GM12878 (cell line): ENCODE data around the gene CHN1. TPM values are rescaled to one million over a fixed set of nuclear protein-coding genes. Genes with fewer than 3 reads are reported as not detected.

Experiments
- ATAC-seq: fragments of 200-7000 bp; cut with Tn5 transposase; 3 replicates; pipeline ENCODE4 v1.9.1; 2020; ENCODE audit warnings: mild to moderate bottlenecking, moderate library complexity
- BruUV-seq: library from RNA; stranded (reverse); fragments of 400-500 nt; replicated peaks from 2 replicates; lab custom pipeline; 2021; lab: Mats Ljungman, UMichigan
- CTCF ChIA-PET: fragments of 300-600 bp; sonication (Branson Sonifier 250); formaldehyde crosslinking; extraction: SDS; loops from one replicate; lab custom pipeline; 2021; ENCODE audit warnings: inconsistent platforms; lab: Yijun Ruan, JAX
- POLR2A ChIA-PET: fragments of 350-600 bp; formaldehyde crosslinking; extraction: SDS; loops from one replicate; lab custom pipeline; 2021; ENCODE audit warnings: inconsistent platforms; lab: Charles Lee
- RAD21 ChIA-PET: fragments of 300-600 bp; sonication (Branson Sonifier 250); formaldehyde crosslinking; loops from one replicate; lab custom pipeline; 2023; ENCODE audit warnings: antibody characterized with exemption; ENCODE audit not compliant: unreplicated experiment; lab: Charles Lee
- SMC1A ChIA-PET: fragments of 300-600 bp; sonication (Branson Sonifier 250); formaldehyde crosslinking; loops from one replicate; lab custom pipeline; 2023; ENCODE audit not compliant: unreplicated experiment, uncharacterized antibody; lab: Charles Lee
- DNase-seq: peaks from one replicate; pipeline ENCODE4 v3.0.0-alpha.2; 2011; ENCODE audit warnings: low read depth, low spot score
- FAIRE-seq: peaks from 3 replicates; lab custom pipeline; 2011; peaks lifted over from hg19 to GRCh38; lab: Jason Lieb, UNC
- H2AFZ ChIP-seq: 2 replicates; pipeline ENCODE4 v1.6.0; 2011; ENCODE audit warnings: low read depth, low read length, control low read depth; ENCODE audit not compliant: control insufficient read depth
- H3K27ac ChIP-seq: 2 replicates; pipeline ENCODE4 v1.5.1; 2011; ENCODE audit warnings: control low read depth; ENCODE audit not compliant: control insufficient read depth, insufficient read depth
- H3K27me3 ChIP-seq, 2 experiments: replicated peaks in 1 of 2; 2 replicates each; pipeline versions ENCODE4 v1.6.0 to v1.6.1; 2011; ENCODE audit warnings: low read length in 1 of 2; ENCODE audit not compliant: control insufficient read depth in 2 of 2, insufficient read depth in 2 of 2
- H3K36me3 ChIP-seq, 2 experiments: 2 replicates each; pipeline ENCODE4 v1.5.1; 2011; ENCODE audit warnings: low read length in 1 of 2; ENCODE audit not compliant: control insufficient read depth in 2 of 2, insufficient read depth in 2 of 2
- H3K4me1 ChIP-seq: 2 replicates; pipeline ENCODE4 v1.6.1; 2011; ENCODE audit warnings: mild to moderate bottlenecking, low read length, moderate library complexity, mixed read lengths; ENCODE audit not compliant: control insufficient read depth, insufficient read depth
- H3K4me2 ChIP-seq: 2 replicates; pipeline ENCODE4 v1.6.0; 2011; ENCODE audit warnings: control low read depth; ENCODE audit not compliant: control insufficient read depth, insufficient read depth
- H3K4me3 ChIP-seq: fragments of 200-600 bp; sonication (generic); 2 replicates; pipeline ENCODE4 v1.5.1; 2016
- H3K79me2 ChIP-seq: 2 replicates; pipeline ENCODE4 v1.6.0; 2011; ENCODE audit warnings: low read length; ENCODE audit not compliant: control insufficient read depth, insufficient read depth
- H3K9ac ChIP-seq: 2 replicates; pipeline ENCODE4 v1.8.0; 2011; ENCODE audit warnings: low read length, control low read depth, mixed read lengths; ENCODE audit not compliant: control insufficient read depth, insufficient read depth
- H3K9me3 ChIP-seq: replicated peaks from 3 replicates; pipeline ENCODE4 v1.5.1; 2011; ENCODE audit warnings: mild to moderate bottlenecking, low read length; ENCODE audit not compliant: control insufficient read depth, insufficient read depth
- H4K20me1 ChIP-seq: 2 replicates; pipeline ENCODE4 v1.6.0; 2011; ENCODE audit not compliant: control insufficient read depth, insufficient read depth
- CEBPB ChIP-seq, 2 experiments: fragments of 150-350 bp in 1 of 2; IDR thresholded peaks; 2 replicates each; pipeline ENCODE4 v1.6.1; 2012 to 2014; ENCODE audit warnings: low read depth in 2 of 2, low read length in 2 of 2, borderline replicate concordance in 1 of 2, inconsistent platforms in 1 of 2
- GATAD2B ChIP-seq: fragments of 450-650 bp; conservative IDR thresholded peaks from 2 replicates; pipeline ENCODE4 v1.6.1; 2017; ENCODE audit warnings: low read depth, mild to moderate bottlenecking, moderate library complexity
- IRF4 ChIP-seq: IDR thresholded peaks from 2 replicates; pipeline ENCODE4 v1.6.1; 2011; ENCODE audit warnings: low read depth, low read length
- JUND ChIP-seq: IDR thresholded peaks from 2 replicates; pipeline ENCODE4 v1.6.1; 2012; ENCODE audit warnings: low read depth, mild to moderate bottlenecking, low read length, improper control_type of control experiment, moderate library complexity
- NFYB ChIP-seq: IDR thresholded peaks from 2 replicates; pipeline ENCODE4 v1.6.1; 2011; ENCODE audit warnings: low read depth, mild to moderate bottlenecking, low read length, improper control_type of control experiment, moderate library complexity; ENCODE audit not compliant: insufficient read depth
- NR2C1 ChIP-seq: fragments of 450-650 bp; IDR thresholded peaks from 2 replicates; pipeline ENCODE4 v1.6.1; 2017; ENCODE audit warnings: antibody characterized with exemption, mild to moderate bottlenecking, moderate library complexity
- POLR2AphosphoS2 ChIP-seq: IDR thresholded peaks from 2 replicates; pipeline ENCODE4 v1.6.1; 2011; ENCODE audit warnings: low read depth, mild to moderate bottlenecking, low read length, improper control_type of control experiment, moderate library complexity
- RAD51 ChIP-seq: fragments of 450-650 bp; IDR thresholded peaks from 2 replicates; pipeline ENCODE4 v1.6.1; 2016; ENCODE audit warnings: moderate library complexity, mild to moderate bottlenecking, inconsistent platforms
- RELA ChIP-seq: fragments of 450-650 bp; IDR thresholded peaks from 2 replicates; pipeline ENCODE4 v1.8.0; 2014; ENCODE audit warnings: borderline replicate concordance; ENCODE audit not compliant: partially characterized antibody
- STAT1 ChIP-seq: fragments of 450-650 bp; conservative IDR thresholded peaks from 2 replicates; pipeline ENCODE4 v1.6.1; 2014; ENCODE audit warnings: antibody characterized with exemption, mild to moderate bottlenecking
- TARDBP ChIP-seq: IDR thresholded peaks from 2 replicates; pipeline ENCODE4 v1.6.1; 2016; ENCODE audit warnings: borderline replicate concordance
- YBX1 ChIP-seq: fragments of 450-650 bp; IDR thresholded peaks from 2 replicates; pipeline ENCODE4 v1.6.1; 2016; ENCODE audit warnings: antibody characterized with exemption
- ZNF24 ChIP-seq: fragments of 450-650 bp; IDR thresholded peaks from 2 replicates; pipeline ENCODE4 v1.6.1; 2017; ENCODE audit warnings: antibody characterized with exemption, mild to moderate bottlenecking
- WGBS: methylation state at CpG from one replicate; pipeline ENCODE4 v1.1.6; 2016; ENCODE audit warnings: low lambda C conversion rate; ENCODE audit not compliant: insufficient replicate concordance, insufficient coverage; ENCODE audit errors: missing lambda C conversion rate; 5-methylcytosine and 5-hydroxymethylcytosine counted together
- in situ Hi-C: fragments of 300-500 bp; cut with MboI; formaldehyde crosslinking; loops from 9 replicates; pipeline ENCODE4 v1.14.3; 2018; ENCODE audit warnings: mixed read lengths
- intact Hi-C: fragments of 100-400 bp; cut with micrococcal nuclease; formaldehyde crosslinking; loops from one replicate; pipeline ENCODE4 v1.14.2; 2022; ENCODE audit not compliant: unreplicated experiment
- polyA plus RNA-seq, 11 experiments: library from polyadenylated mRNA; depleted of rRNA in 4 of 11; unstranded in 6 of 11; stranded (reverse) in 5 of 11; fragments of >200 nt; fragmentation: Nextera tagmentation in 4 of 11; fragmentation: Illumina TruSeq in 1 of 11; extraction: Ambion mirVana in 4 of 11; extraction: Trizol in 1 of 11; gene quantifications; 1 replicate in 1 of 11; 2 replicates in 10 of 11; pipeline versions ENCODE4 v1.2.1 to v1.2.3, GENCODE V29; 2011 to 2016; ENCODE audit warnings: inconsistent platforms in 2 of 11, missing spikeins in 2 of 11, low read depth in 1 of 11
- total RNA-seq, 4 experiments: library from RNA; depleted of rRNA in 3 of 4; stranded (reverse); fragments of >200 nt in 3 of 4; fragmentation: Illumina TruSeq in 1 of 4; extraction: Trizol in 1 of 4; gene quantifications; 2 replicates each; pipeline versions ENCODE4 v1.2.1 to v1.2.3, GENCODE V29; 2013 to 2021
- TF ChIP-seq, protein P1 (sequence below): fragments of 450-650 bp; IDR thresholded peaks from 2 replicates; pipeline ENCODE4 v1.6.1; 2017; ENCODE audit warnings: borderline replicate concordance
- TF ChIP-seq, protein P2 (sequence below): fragments of 450-650 bp; IDR thresholded peaks from 2 replicates; pipeline ENCODE4 v1.6.1; 2018; ENCODE audit warnings: borderline replicate concordance, mild to moderate bottlenecking; ENCODE audit not compliant: partially characterized antibody
- TF ChIP-seq, protein P3 (sequence below): IDR thresholded peaks from 2 replicates; pipeline ENCODE4 v1.6.1; 2011; ENCODE audit warnings: low read depth, low read length, improper control_type of control experiment, borderline replicate concordance

CHN1 gene
- total and polyA plus RNA-seq, 10 of the 15 experiments (the other 5 are each of a cell fraction or from before 2014, with no cell fraction given): 0.18 to 0.92 (median 0.53) TPM; not detected in 1

DNA sequence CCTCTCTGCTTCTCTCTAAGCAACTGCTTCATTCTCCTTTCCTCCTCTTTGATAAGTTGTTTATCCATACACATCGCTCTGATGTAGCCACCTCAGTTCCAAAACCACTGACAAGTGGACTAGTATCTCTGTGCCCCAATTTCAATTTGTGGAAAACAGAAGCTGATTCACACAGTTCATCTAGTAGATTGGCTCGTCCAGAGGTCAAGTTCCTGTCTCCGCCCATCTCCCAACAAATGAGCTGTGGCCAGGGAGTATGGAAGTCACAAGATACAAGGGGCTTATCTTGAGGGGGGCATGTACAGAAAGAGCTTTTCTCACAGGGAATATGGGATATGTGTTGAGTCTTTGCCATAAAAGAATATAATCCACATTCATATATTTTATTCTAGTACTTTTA is 17.7 kb upstream of the CHN1 start (continued):
- TF ChIP-seq CEBPB (IDR thresholded peaks at IDR 0.05; ENCODE audit: borderline replicate concordance in 1 of 2, low read depth in 2 of 2, low read length in 2 of 2) (no peak), NR2C1 (no peak), RELA (no peak), RAD51 (no peak)

DNA sequence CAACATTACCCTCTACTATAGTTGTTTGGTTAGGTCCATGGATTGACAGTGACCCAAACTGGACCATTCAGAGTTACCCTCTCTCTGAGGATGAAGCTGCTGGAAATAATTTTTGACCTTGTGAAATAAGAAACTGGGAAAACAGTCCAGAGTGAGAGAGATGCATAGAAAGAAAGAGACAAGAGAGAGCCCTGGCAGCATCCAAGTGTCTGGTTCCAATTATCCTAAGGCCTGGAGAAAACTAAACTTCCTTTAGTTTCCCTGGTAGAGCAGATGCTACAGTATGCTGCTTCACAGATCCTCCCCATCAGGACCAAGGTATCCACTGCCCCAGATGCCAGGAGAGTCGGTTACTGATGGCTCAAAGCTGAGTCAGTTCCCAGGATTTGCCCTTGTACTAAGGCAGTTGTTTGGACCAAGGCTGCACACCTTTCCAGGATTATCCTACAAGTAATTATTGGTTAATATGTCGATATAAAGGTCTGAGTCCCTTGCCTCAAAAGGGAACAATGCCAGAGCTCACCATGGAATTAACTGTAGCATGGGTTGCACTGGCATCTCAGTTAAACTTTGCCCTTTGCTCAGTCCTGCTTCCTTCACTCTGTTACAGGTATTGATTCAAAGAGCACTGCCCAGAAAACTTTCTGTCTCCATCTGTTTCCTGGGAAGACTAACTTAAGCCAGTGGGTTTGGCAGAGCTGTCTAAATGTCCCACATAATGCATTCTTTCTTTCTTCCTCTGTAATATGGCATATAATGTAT is 14.6 kb upstream of the CHN1 start:
- no peak overlapping the region for H3K9ac ChIP-seq
- H3K9me3 ChIP-seq: no peaks in the 10 kb centered on the region
- FAIRE-seq: no peak
- no peaks in the 10 kb centered on the region for H3K4me1 ChIP-seq
- in situ Hi-C loops (no loop called here), intact Hi-C loops (no loop called here)
- H4K20me1 ChIP-seq: no peaks in the 10 kb centered on the region
- H2AFZ ChIP-seq: no peak overlapping the region
- no peaks in the 10 kb centered on the region for H3K27me3 ChIP-seq
- H3K79me2 ChIP-seq: no peaks in the 10 kb centered on the region
- no peak overlapping the region for H3K27ac ChIP-seq
- no TSS peak for BruUV-seq
- 15% methylated on average over 2 of the region's 2 CpGs for WGBS
- no peak for DNase-seq
- H3K36me3 ChIP-seq: no peaks in the 10 kb centered on the region
- no peak overlapping the region for H3K4me3 ChIP-seq
- POLR2A ChIA-PET: interaction anchor here (0.5 kb wide), 1 partner anchor 11 kb away, joined by 3 read pairs; no protein-coding TSS in a partner anchor
- RAD21 ChIA-PET: no interaction called here
- H3K4me2 ChIP-seq: no peak overlapping the region
- no peak for ATAC-seq
- SMC1A ChIA-PET: no interaction called here
- CTCF ChIA-PET: interaction anchor here (1.6 kb wide), 1 partner anchor 270 kb away, joined by 5 read pairs; no protein-coding TSS in a partner anchor
- TF ChIP-seq CEBPB (IDR thresholded peaks at IDR 0.05; ENCODE audit: borderline replicate concordance in 1 of 2, low read depth in 2 of 2, low read length in 2 of 2): no peak
- TF ChIP-seq STAT1: no peak
- no peak for TF ChIP-seq JUND
- TF ChIP-seq RAD51: no peak
- TF ChIP-seq YBX1: no peak
- no peak for TF ChIP-seq GATAD2B
- TF ChIP-seq, protein P1, sequence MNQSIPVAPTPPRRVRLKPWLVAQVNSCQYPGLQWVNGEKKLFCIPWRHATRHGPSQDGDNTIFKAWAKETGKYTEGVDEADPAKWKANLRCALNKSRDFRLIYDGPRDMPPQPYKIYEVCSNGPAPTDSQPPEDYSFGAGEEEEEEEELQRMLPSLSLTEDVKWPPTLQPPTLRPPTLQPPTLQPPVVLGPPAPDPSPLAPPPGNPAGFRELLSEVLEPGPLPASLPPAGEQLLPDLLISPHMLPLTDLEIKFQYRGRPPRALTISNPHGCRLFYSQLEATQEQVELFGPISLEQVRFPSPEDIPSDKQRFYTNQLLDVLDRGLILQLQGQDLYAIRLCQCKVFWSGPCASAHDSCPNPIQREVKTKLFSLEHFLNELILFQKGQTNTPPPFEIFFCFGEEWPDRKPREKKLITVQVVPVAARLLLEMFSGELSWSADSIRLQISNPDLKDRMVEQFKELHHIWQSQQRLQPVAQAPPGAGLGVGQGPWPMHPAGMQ: no peak
- TF ChIP-seq, protein P2, sequence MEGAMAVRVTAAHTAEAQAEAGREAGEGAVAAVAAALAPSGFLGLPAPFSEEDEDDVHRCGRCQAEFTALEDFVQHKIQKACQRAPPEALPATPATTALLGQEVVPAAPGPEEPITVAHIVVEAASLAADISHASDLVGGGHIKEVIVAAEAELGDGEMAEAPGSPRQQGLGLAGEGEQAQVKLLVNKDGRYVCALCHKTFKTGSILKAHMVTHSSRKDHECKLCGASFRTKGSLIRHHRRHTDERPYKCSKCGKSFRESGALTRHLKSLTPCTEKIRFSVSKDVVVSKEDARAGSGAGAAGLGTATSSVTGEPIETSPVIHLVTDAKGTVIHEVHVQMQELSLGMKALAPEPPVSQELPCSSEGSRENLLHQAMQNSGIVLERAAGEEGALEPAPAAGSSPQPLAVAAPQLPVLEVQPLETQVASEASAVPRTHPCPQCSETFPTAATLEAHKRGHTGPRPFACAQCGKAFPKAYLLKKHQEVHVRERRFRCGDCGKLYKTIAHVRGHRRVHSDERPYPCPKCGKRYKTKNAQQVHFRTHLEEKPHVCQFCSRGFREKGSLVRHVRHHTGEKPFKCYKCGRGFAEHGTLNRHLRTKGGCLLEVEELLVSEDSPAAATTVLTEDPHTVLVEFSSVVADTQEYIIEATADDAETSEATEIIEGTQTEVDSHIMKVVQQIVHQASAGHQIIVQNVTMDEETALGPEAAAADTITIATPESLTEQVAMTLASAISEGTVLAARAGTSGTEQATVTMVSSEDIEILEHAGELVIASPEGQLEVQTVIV: no peak
- TF ChIP-seq ZNF24: no peak
- TF ChIP-seq TARDBP: no peak
- TF ChIP-seq, protein P3, sequence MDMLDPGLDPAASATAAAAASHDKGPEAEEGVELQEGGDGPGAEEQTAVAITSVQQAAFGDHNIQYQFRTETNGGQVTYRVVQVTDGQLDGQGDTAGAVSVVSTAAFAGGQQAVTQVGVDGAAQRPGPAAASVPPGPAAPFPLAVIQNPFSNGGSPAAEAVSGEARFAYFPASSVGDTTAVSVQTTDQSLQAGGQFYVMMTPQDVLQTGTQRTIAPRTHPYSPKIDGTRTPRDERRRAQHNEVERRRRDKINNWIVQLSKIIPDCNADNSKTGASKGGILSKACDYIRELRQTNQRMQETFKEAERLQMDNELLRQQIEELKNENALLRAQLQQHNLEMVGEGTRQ: no peak
- TF ChIP-seq POLR2AphosphoS2: no peak
- TF ChIP-seq NFYB: no peak
- TF ChIP-seq IRF4: no peak
